SK-N-MC (cell line): ENCODE measurements around the gene THADA.

ENCODE experiments used
- EZH2 ChIP-seq: fragments of 200-600 bp; sonication (generic); IDR thresholded peaks from one replicate; pipeline ENCODE4 v1.6.1; 2017; ENCODE audit warnings: antibody characterized with exemption
- POLR2AphosphoS5 ChIP-seq: IDR thresholded peaks from 2 replicates; pipeline ENCODE4 v1.6.1; 2012; ENCODE audit warnings: mild to moderate bottlenecking, low read depth, low read length, borderline replicate concordance

GRCh38 chr2:43592443-43592842 lies 3.4 kb downstream of the THADA start:
- TF ChIP-seq EZH2, result no peak
- no peak for TF ChIP-seq POLR2AphosphoS5
